ENCODE results near the gene CLEC12A. TPM values are rescaled to one million over a fixed set of nuclear protein-coding genes. Genes with fewer than 3 reads are reported as not detected.
"Not testable (repeated sequence)": the region's sequence is repeated elsewhere in the genome, so short reads cannot be mapped to it uniquely, and the experiment has no call there.

CLEC12A gene
- total RNA-seq, 1 experiment from 2014 or later = not detected

DNA sequence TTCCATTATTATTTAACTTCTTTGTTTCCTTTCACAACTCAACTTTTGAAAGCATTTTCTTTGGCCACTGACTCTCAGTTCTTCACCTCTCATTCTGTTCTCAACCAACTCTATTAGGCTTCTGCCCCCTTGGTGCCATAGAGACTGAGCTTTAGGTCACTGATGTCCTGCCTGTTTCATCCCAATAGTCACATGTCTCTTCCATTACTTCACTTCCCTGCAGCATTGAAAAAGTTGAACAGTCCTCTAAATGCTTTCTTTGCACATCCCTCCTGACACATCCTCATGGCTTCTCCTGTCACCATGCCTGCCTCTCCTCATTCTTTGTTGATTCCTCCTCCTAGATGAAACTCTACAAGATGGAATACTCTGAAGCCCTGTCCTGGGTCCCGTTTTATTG, 2.7 kb downstream of the CLEC12A start:
- BruUV-seq (replicated peaks) = no TSS peak
- H3K4me3 ChIP-seq (replicated peaks in 1 of 2; ENCODE audit: low read depth in 1 of 2, low read length in 2 of 2) = no peak overlapping the region
- intact Hi-C loops (cut with micrococcal nuclease) = no loop called here
- DNase-seq (ENCODE audit: low read depth, low spot score) (no peak), ATAC-seq (no peak)
- POLR2A ChIA-PET = no interaction called here
- no peak overlapping the region for H3K27ac ChIP-seq (ENCODE audit: low read depth, low read length)
- H3K4me1 ChIP-seq (ENCODE audit: control insufficient read depth in 1 of 2, insufficient read depth in 2 of 2, low read length in 2 of 2) = no peaks in the 10 kb centered on the region
- CTCF ChIA-PET = no interaction called here
- TF ChIP-seq FOSL1 (IDR thresholded peaks at IDR 0.05; ENCODE audit: low read depth) (no peak), POLR2A (IDR thresholded peaks at IDR 0.05; ENCODE audit: borderline replicate concordance, extremely low read depth, insufficient read depth, insufficient read length) (no peak), ELF1 (IDR thresholded peaks at IDR 0.05; ENCODE audit: borderline replicate concordance, low read depth) (no peak), YY1 (IDR thresholded peaks at IDR 0.05; ENCODE audit: extremely low read depth, insufficient replicate concordance, low read depth, low read length) (no peak), SIN3A (IDR thresholded peaks at IDR 0.05; ENCODE audit: low read depth) (no peak), SRF (IDR thresholded peaks at IDR 0.05; ENCODE audit: low read depth) (no peak), ZNF274 (IDR thresholded peaks at IDR 0.05; ENCODE audit: low read depth, low read length) (no peak), RAD21 (IDR thresholded peaks at IDR 0.05; ENCODE audit: low read depth) (no peak), POLR2AphosphoS5 (IDR thresholded peaks at IDR 0.05; ENCODE audit: low read depth, low read length) (no peak)
- TF ChIP-seq, protein P1, sequence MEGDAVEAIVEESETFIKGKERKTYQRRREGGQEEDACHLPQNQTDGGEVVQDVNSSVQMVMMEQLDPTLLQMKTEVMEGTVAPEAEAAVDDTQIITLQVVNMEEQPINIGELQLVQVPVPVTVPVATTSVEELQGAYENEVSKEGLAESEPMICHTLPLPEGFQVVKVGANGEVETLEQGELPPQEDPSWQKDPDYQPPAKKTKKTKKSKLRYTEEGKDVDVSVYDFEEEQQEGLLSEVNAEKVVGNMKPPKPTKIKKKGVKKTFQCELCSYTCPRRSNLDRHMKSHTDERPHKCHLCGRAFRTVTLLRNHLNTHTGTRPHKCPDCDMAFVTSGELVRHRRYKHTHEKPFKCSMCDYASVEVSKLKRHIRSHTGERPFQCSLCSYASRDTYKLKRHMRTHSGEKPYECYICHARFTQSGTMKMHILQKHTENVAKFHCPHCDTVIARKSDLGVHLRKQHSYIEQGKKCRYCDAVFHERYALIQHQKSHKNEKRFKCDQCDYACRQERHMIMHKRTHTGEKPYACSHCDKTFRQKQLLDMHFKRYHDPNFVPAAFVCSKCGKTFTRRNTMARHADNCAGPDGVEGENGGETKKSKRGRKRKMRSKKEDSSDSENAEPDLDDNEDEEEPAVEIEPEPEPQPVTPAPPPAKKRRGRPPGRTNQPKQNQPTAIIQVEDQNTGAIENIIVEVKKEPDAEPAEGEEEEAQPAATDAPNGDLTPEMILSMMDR (IDR thresholded peaks at IDR 0.05 in 2 of 3, conservative IDR thresholded peaks at IDR 0.05 in 1 of 3; ENCODE audit: borderline replicate concordance in 1 of 3, insufficient read depth in 1 of 3, low read depth in 2 of 3, low read length in 2 of 3) = no peak
- TF ChIP-seq, protein P2, sequence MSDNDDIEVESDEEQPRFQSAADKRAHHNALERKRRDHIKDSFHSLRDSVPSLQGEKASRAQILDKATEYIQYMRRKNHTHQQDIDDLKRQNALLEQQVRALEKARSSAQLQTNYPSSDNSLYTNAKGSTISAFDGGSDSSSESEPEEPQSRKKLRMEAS (IDR thresholded peaks at IDR 0.05) = no peak
- TF ChIP-seq, protein P3, sequence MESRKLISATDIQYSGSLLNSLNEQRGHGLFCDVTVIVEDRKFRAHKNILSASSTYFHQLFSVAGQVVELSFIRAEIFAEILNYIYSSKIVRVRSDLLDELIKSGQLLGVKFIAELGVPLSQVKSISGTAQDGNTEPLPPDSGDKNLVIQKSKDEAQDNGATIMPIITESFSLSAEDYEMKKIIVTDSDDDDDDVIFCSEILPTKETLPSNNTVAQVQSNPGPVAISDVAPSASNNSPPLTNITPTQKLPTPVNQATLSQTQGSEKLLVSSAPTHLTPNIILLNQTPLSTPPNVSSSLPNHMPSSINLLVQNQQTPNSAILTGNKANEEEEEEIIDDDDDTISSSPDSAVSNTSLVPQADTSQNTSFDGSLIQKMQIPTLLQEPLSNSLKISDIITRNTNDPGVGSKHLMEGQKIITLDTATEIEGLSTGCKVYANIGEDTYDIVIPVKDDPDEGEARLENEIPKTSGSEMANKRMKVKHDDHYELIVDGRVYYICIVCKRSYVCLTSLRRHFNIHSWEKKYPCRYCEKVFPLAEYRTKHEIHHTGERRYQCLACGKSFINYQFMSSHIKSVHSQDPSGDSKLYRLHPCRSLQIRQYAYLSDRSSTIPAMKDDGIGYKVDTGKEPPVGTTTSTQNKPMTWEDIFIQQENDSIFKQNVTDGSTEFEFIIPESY (IDR thresholded peaks at IDR 0.05; ENCODE audit: extremely low read depth, insufficient replicate concordance, low read length) = no peak
- H3K9me3 ChIP-seq (ENCODE audit: control insufficient read depth in 1 of 2, insufficient read depth in 1 of 2, low read depth in 1 of 2, low read length in 2 of 2) = no peaks in the 10 kb centered on the region
- H3K4me2 ChIP-seq (ENCODE audit: low read length) = no peak overlapping the region
- no peaks in the 10 kb centered on the region for H3K79me2 ChIP-seq (ENCODE audit: insufficient read depth, low read length)
- no peak overlapping the region for H3K9ac ChIP-seq (ENCODE audit: low read length)
- no peak overlapping the region for H2AFZ ChIP-seq (ENCODE audit: low read depth, low read length, poor library complexity, severe bottlenecking)
- RAD21 ChIA-PET (ENCODE audit: low non-redundant PET in 1 of 2, low total read pairs in 2 of 2, uncharacterized antibody in 2 of 2, unreplicated experiment in 2 of 2) = no interaction called here
- H4K20me1 ChIP-seq (ENCODE audit: insufficient read depth) = no peaks in the 10 kb centered on the region
- H3K27me3 ChIP-seq (ENCODE audit: insufficient read depth, low read length) = peaks cover 36% of the 10 kb centered on the region
- H3K36me3 ChIP-seq (ENCODE audit: control insufficient read depth in 1 of 2, insufficient read depth in 2 of 2, low read length in 2 of 2) = no peaks in the 10 kb centered on the region
- H3K9me2 ChIP-seq (ENCODE audit: insufficient read depth) = no peaks in the 10 kb centered on the region

DNA sequence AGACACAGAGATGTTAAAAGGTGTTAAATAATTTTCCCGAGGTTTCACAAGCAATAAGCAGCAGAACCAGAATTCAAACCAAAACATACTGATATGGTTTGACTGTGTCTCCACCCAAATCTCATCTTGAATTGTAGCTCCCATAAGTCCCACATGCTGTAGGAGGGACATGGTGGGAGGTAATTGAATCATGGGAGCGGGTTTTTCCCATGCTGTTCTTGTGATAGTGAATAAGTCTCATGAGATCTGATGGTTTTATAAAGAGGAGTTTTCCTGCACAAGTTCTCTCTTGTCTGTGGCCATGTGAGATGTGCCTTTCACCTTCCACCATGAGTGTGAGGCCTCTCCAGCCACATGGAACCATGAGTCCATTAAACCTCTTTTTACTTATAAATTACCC, 3.5 kb downstream of the CLEC12A start:
- H3K27me3 ChIP-seq (ENCODE audit: insufficient read depth, low read length) = peaks cover 40% of the 10 kb centered on the region
- H3K9me2 ChIP-seq (ENCODE audit: insufficient read depth); BruUV-seq (replicated peaks); H3K4me1 ChIP-seq (ENCODE audit: control insufficient read depth in 1 of 2, insufficient read depth in 2 of 2, low read length in 2 of 2); H4K20me1 ChIP-seq (ENCODE audit: insufficient read depth); H3K9me3 ChIP-seq (ENCODE audit: control insufficient read depth in 1 of 2, insufficient read depth in 1 of 2, low read depth in 1 of 2, low read length in 2 of 2); intact Hi-C loops (cut with micrococcal nuclease); H3K9ac ChIP-seq (ENCODE audit: low read length); H3K4me2 ChIP-seq (ENCODE audit: low read length); RAD21 ChIA-PET (ENCODE audit: low non-redundant PET in 1 of 2, low total read pairs in 2 of 2, uncharacterized antibody in 2 of 2, unreplicated experiment in 2 of 2); CTCF ChIA-PET; DNase-seq (ENCODE audit: low read depth, low spot score); H3K79me2 ChIP-seq (ENCODE audit: insufficient read depth, low read length); H3K36me3 ChIP-seq (ENCODE audit: control insufficient read depth in 1 of 2, insufficient read depth in 2 of 2, low read length in 2 of 2); H3K27ac ChIP-seq (ENCODE audit: low read depth, low read length); POLR2A ChIA-PET; H2AFZ ChIP-seq (ENCODE audit: low read depth, low read length, poor library complexity, severe bottlenecking); H3K4me3 ChIP-seq (replicated peaks in 1 of 2; ENCODE audit: low read depth in 1 of 2, low read length in 2 of 2); ATAC-seq: not testable (repeated sequence)

All from HCT116 (cell line).